KMS-11 (cell line): ENCODE measurements around the gene MAPK14.

Source experiments
- H2AFZ ChIP-seq: fragments of 200-600 bp; sonication (generic); 2 replicates; pipeline ENCODE4 v1.6.1; 2016; ENCODE audit warnings: antibody characterized with exemption, mixed run types, low read depth
- H3K27ac ChIP-seq: fragments of 200-600 bp; sonication (generic); 2 replicates; pipeline ENCODE4 v1.6.1; 2016; ENCODE audit warnings: mild to moderate bottlenecking, mixed run types
- H3K27me3 ChIP-seq: fragments of 200-600 bp; sonication (generic); 2 replicates; pipeline ENCODE4 v1.6.1; 2017; ENCODE audit warnings: mild to moderate bottlenecking, low read depth, mixed run types, moderate library complexity; ENCODE audit not compliant: insufficient read depth
- H3K36me3 ChIP-seq: fragments of 200-600 bp; sonication (generic); 2 replicates; pipeline ENCODE4 v1.6.1; 2017; ENCODE audit warnings: mild to moderate bottlenecking, mixed run types; ENCODE audit not compliant: insufficient read depth
- H3K4me1 ChIP-seq: fragments of 200-600 bp; sonication (generic); 2 replicates; pipeline ENCODE4 v1.6.1; 2016; ENCODE audit warnings: mild to moderate bottlenecking, low read depth, mixed run types; ENCODE audit not compliant: poor library complexity, severe bottlenecking
- H3K4me2 ChIP-seq: fragments of 200-600 bp; sonication (generic); 2 replicates; pipeline ENCODE4 v1.7.0; 2016; ENCODE audit warnings: mild to moderate bottlenecking, mixed run types
- H3K4me3 ChIP-seq: fragments of 200-600 bp; sonication (generic); IDR thresholded peaks from 2 replicates; pipeline ENCODE4 v1.6.1; 2017; ENCODE audit warnings: low read depth, low read length, mixed read lengths; ENCODE audit not compliant: insufficient read depth
- H3K79me2 ChIP-seq: fragments of 200-600 bp; sonication (generic); 2 replicates; pipeline ENCODE4 v1.6.1; 2016; ENCODE audit warnings: low read depth, mixed run types; ENCODE audit not compliant: insufficient read depth
- H3K9ac ChIP-seq: fragments of 200-600 bp; sonication (generic); 2 replicates; pipeline ENCODE4 v1.6.1; 2016; ENCODE audit warnings: mild to moderate bottlenecking, mixed run types
- H4K20me1 ChIP-seq: fragments of 200-600 bp; sonication (generic); 2 replicates; pipeline ENCODE4 v1.6.1; 2016; ENCODE audit warnings: mild to moderate bottlenecking, mixed run types; ENCODE audit not compliant: insufficient read depth
- TF ChIP-seq, protein P1 (sequence below): fragments of 200-600 bp; sonication (generic); conservative IDR thresholded peaks from 2 replicates; pipeline ENCODE4 v1.6.1; 2017; ENCODE audit warnings: low read depth, mild to moderate bottlenecking, antibody characterized with exemption, low read length, moderate library complexity, mixed read lengths

Gene MAPK14

DNA sequence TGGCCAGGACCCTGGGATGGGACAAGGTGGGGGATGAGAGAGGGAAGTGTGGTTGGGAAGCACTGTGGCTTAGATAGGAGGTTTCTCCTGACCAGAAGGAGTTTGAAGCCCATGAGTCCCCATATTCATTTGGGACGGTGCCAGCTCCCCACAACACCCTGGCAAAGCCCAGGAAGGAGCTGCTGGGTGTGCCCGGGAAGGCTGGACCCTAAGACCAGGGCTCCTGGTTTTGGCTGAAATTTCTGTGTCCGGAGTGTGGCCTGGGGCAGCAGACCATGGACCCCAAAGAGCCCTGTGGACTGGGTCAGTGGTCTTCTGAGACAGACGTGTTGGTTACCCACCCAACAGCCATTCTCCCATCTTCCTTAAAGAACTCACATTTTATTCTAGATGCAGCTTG is 117.9 kb downstream of the MAPK14 start:
- TF ChIP-seq, protein P1, sequence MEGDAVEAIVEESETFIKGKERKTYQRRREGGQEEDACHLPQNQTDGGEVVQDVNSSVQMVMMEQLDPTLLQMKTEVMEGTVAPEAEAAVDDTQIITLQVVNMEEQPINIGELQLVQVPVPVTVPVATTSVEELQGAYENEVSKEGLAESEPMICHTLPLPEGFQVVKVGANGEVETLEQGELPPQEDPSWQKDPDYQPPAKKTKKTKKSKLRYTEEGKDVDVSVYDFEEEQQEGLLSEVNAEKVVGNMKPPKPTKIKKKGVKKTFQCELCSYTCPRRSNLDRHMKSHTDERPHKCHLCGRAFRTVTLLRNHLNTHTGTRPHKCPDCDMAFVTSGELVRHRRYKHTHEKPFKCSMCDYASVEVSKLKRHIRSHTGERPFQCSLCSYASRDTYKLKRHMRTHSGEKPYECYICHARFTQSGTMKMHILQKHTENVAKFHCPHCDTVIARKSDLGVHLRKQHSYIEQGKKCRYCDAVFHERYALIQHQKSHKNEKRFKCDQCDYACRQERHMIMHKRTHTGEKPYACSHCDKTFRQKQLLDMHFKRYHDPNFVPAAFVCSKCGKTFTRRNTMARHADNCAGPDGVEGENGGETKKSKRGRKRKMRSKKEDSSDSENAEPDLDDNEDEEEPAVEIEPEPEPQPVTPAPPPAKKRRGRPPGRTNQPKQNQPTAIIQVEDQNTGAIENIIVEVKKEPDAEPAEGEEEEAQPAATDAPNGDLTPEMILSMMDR: no peak
- Histone ChIP-seq H3K36me3 (no peaks in the 10 kb centered on the region), H3K27me3 (no peaks in the 10 kb centered on the region), H3K4me1 (no peaks in the 10 kb centered on the region), H3K9ac (no peak overlapping the region), H3K4me3 (no peak overlapping the region), H3K79me2 (no peaks in the 10 kb centered on the region), H3K27ac (no peak overlapping the region), H3K4me2 (no peak overlapping the region), H2AFZ (no peak overlapping the region), H4K20me1 (no peaks in the 10 kb centered on the region)

DNA sequence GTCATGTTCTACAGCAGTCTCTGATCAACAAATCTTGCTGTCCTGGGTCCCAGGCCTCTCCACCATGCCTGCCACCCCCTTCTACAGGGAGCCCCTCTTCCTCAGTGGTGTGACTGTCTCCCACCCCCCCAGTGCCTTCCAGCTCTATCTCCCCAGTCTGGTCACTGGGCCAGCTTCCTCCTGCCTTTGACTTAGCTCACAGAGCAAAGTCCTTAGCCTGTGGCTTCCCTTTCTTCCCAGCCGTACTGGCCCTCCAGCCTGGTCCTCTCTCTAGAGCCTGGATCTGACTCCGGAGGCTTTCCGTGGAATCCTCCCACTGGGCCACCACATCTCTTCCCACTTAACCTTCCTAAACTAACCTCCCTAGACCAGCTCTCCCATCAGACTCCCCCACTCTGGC is 119.7 kb downstream of the MAPK14 start:
- Histone ChIP-seq H3K27me3 (no peaks in the 10 kb centered on the region), H3K4me1 (no peaks in the 10 kb centered on the region), H4K20me1 (no peaks in the 10 kb centered on the region), H3K27ac (no peak overlapping the region), H3K36me3 (no peaks in the 10 kb centered on the region), H3K4me2 (no peak overlapping the region), H3K79me2 (no peaks in the 10 kb centered on the region), H3K4me3 (no peak overlapping the region), H2AFZ (no peak overlapping the region), H3K9ac (no peak overlapping the region)
- TF ChIP-seq, protein P1: no peak

DNA sequence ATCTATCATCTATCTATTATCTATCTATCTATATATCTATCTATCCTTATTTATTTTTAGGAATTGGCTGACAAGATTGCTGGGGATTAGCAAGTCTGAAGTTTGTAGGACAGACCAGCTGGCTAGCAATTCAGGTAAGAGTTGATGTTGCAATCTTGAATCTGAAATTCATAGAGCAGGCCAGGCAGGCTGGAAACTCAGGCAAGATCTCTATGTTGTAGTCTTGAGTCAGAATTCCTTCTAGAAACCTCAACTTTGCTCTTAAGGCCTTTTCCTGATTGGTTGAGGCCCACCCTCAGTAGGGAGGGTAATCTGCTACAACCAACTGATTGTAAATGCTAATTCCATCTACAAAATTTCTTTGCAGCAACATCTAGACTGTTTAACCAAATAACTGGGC is 121.9 kb downstream of the MAPK14 start:
- H3K27ac ChIP-seq: no peak overlapping the region
- TF ChIP-seq, protein P1: no peak

DNA sequence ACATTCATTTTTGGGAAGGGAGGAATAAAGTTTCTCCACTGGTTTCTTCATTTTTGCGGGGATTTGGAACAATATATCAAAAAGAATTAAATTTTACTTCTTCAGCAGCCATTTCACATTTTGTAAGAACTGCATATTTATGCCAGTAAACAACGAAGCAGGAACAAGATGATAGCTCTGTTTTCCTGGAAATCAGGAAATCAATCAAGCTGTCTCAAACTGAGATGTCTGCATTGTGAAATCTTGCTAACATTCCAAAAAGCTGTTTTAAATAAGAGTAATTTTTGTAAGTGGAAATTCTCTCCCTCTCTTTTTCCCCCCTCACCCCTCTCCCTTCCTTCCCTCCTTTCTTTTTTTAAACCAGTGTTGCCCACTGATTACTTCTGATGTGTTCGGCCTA is 122.7 kb downstream of the MAPK14 start:
- no peaks in the 10 kb centered on the region for H3K36me3 ChIP-seq
- no peak overlapping the region for H2AFZ ChIP-seq
- H4K20me1 ChIP-seq: no peaks in the 10 kb centered on the region
- no peaks in the 10 kb centered on the region for H3K79me2 ChIP-seq
- H3K9ac ChIP-seq: no peak overlapping the region
- H3K27ac ChIP-seq: no peak overlapping the region
- no peaks in the 10 kb centered on the region for H3K27me3 ChIP-seq
- H3K4me3 ChIP-seq: no peak overlapping the region
- no peaks in the 10 kb centered on the region for H3K4me1 ChIP-seq
- TF ChIP-seq, protein P1: no peak
- H3K4me2 ChIP-seq: no peak overlapping the region

More for the DNA sequence above, 121.9 kb downstream of the MAPK14 start:
- H3K4me3 ChIP-seq: no peak overlapping the region
- no peak overlapping the region for H3K4me2 ChIP-seq
- H3K36me3 ChIP-seq: no peaks in the 10 kb centered on the region
- H4K20me1 ChIP-seq: no peaks in the 10 kb centered on the region
- H3K4me1 ChIP-seq: no peaks in the 10 kb centered on the region
- H2AFZ ChIP-seq: no peak overlapping the region
- H3K9ac ChIP-seq: no peak overlapping the region
- no peaks in the 10 kb centered on the region for H3K27me3 ChIP-seq
- H3K79me2 ChIP-seq: no peaks in the 10 kb centered on the region
